ENCODE results near the gene TMEM54. TPM values are rescaled to one million over a fixed set of nuclear protein-coding genes. Genes with fewer than 3 reads are reported as not detected.

Gene TMEM54
- total and polyA plus RNA-seq, 2 of the 13 experiments (the other 11 are each of a cell fraction or from before 2014, with no cell fraction given), result 2.5 to 2.9 TPM

- Histone ChIP-seq H3K4me2 (ENCODE audit: low read depth, low read length) (no peak overlapping the region), H3K9me3 (ENCODE audit: low read length) (no peaks in the 10 kb centered on the region), H3K27ac (ENCODE audit: extremely low read length, insufficient read depth, low read length) (no peak overlapping the region), H3K27me3 (ENCODE audit: control insufficient read depth in 1 of 2, insufficient read depth in 2 of 2, low read length in 2 of 2) (peaks cover 0 to 18% of the 10 kb centered on the region in 2 experiments; a peak in 3 of 5 replicates), H3K36me3 (replicated peaks in 1 of 2; ENCODE audit: control insufficient read depth in 1 of 2, insufficient read depth in 2 of 2, low read length in 2 of 2) (peaks cover 0 to 4% of the 10 kb centered on the region in 2 experiments; a peak in 1 of 5 replicates), H3K9ac (ENCODE audit: insufficient read depth, low read depth, low read length) (no peak overlapping the region), H3K4me3 (replicated peaks in 1 of 3; ENCODE audit: insufficient read depth in 1 of 3, low read depth in 2 of 3, low read length in 3 of 3) (no peak overlapping the region), H2AFZ (ENCODE audit: low read length) (no peak overlapping the region), H3K79me2 (ENCODE audit: insufficient read depth, low read length) (no peaks in the 10 kb centered on the region), H4K20me1 (ENCODE audit: insufficient read depth, low read length) (peaks cover 5% of the 10 kb centered on the region), H3K4me1 (ENCODE audit: insufficient read depth, low read length) (peaks cover 21% of the 10 kb centered on the region)
- TF ChIP-seq HNF4A (CRISPR knock-in tag; IDR thresholded peaks at IDR 0.05) (no peak), ZNF253 (CRISPR knock-in tag; IDR thresholded peaks at IDR 0.05; ENCODE audit: borderline replicate concordance) (no peak)
- in situ Hi-C loops (cut with HindIII; ENCODE audit: extremely low pct_ligation_motif_present, low pct_unique_long_range_greater_than_20kb), result no loop called here
- ATAC-seq (no peak), FAIRE-seq (no peak), DNase-seq (ENCODE audit: low spot score) (no peak)
- intact Hi-C loops (cut with micrococcal nuclease; ENCODE audit: unreplicated experiment), result no loop called here
- BruUV-seq (replicated peaks), result no TSS peak
- POLR2A ChIA-PET, result no interaction called here
- CTCF ChIA-PET (ENCODE audit: low intra/inter-chr PET ratio, low total read pairs), result no interaction called here
- WGBS (ENCODE audit: low lambda C conversion rate), result 66% methylated on average over 5 of the region's 5 CpGs
Observed at GRCh38 chr1:32867151-32867550, 34.0 kb downstream of the TMEM54 start.

GRCh38 chr1:32865639-32866405 is 35.4 kb downstream of the TMEM54 start:
- in situ Hi-C loops (cut with HindIII; ENCODE audit: extremely low pct_ligation_motif_present, low pct_unique_long_range_greater_than_20kb), result no loop called here
- DNase-seq (ENCODE audit: low spot score) (no peak), ATAC-seq (no peak), FAIRE-seq (no peak)
- POLR2A ChIA-PET, result no interaction called here
- Histone ChIP-seq H2AFZ (ENCODE audit: low read length) (no peak overlapping the region), H3K27ac (ENCODE audit: extremely low read length, insufficient read depth, low read length) (no peak overlapping the region), H3K4me1 (ENCODE audit: insufficient read depth, low read length) (peaks cover 12% of the 10 kb centered on the region), H3K9ac (ENCODE audit: insufficient read depth, low read depth, low read length) (no peak overlapping the region), H3K4me2 (ENCODE audit: low read depth, low read length) (no peak overlapping the region), H3K36me3 (replicated peaks in 1 of 2; ENCODE audit: control insufficient read depth in 1 of 2, insufficient read depth in 2 of 2, low read length in 2 of 2) (peaks cover 0 to 4% of the 10 kb centered on the region in 2 experiments; a peak in 1 of 5 replicates), H3K4me3 (replicated peaks in 1 of 3; ENCODE audit: insufficient read depth in 1 of 3, low read depth in 2 of 3, low read length in 3 of 3) (no peak overlapping the region), H3K27me3 (ENCODE audit: control insufficient read depth in 1 of 2, insufficient read depth in 2 of 2, low read length in 2 of 2) (0 out of 5 replicates have a peak, but pooled peaks cover 0 to 5% of the 10 kb centered on the region in 2 experiments), H4K20me1 (ENCODE audit: insufficient read depth, low read length) (no peaks in the 10 kb centered on the region), H3K9me3 (ENCODE audit: low read length) (no peaks in the 10 kb centered on the region), H3K79me2 (ENCODE audit: insufficient read depth, low read length) (no peaks in the 10 kb centered on the region)
- no TSS peak for BruUV-seq (replicated peaks)
- intact Hi-C loops (cut with micrococcal nuclease; ENCODE audit: unreplicated experiment), result no loop called here
- CTCF ChIA-PET (ENCODE audit: low intra/inter-chr PET ratio, low total read pairs), result no interaction called here
- WGBS (ENCODE audit: low lambda C conversion rate), result 76% methylated on average over 3 of the region's 3 CpGs
- TF ChIP-seq CREM (IDR thresholded peaks at IDR 0.05) (no peak), CREM (CRISPR knock-in tag; IDR thresholded peaks at IDR 0.05) (no peak), ZFP37 (CRISPR knock-in tag; IDR thresholded peaks at IDR 0.05; ENCODE audit: borderline replicate concordance) (no peak), GMEB1 (CRISPR knock-in tag; IDR thresholded peaks at IDR 0.05; ENCODE audit: borderline replicate concordance) (no peak), WIZ (CRISPR knock-in tag; IDR thresholded peaks at IDR 0.05) (no peak), MYPOP (CRISPR knock-in tag; IDR thresholded peaks at IDR 0.05) (no peak), ATF6 (CRISPR knock-in tag; conservative IDR thresholded peaks at IDR 0.05) (no peak), ZNF777 (CRISPR knock-in tag; IDR thresholded peaks at IDR 0.05) (no peak), ZNF850 (CRISPR knock-in tag; conservative IDR thresholded peaks at IDR 0.05) (no peak), XRCC5 (optimal IDR thresholded peaks at IDR 0.05; ENCODE audit: low read length) (no peak)
